RWPE2 (cell line): Measurements from ENCODE around the gene STK39.

Experiments used
- ATAC-seq: fragments of 200-7000 bp; cut with Tn5 transposase; 3 replicates; pipeline ENCODE4 v1.9.1; 2021; ENCODE audit warnings: low read depth
- DNase-seq: peaks from one replicate; pipeline ENCODE4 v3.0.0-alpha.2; 2020; ENCODE audit warnings: low spot score
- H3K27ac ChIP-seq: fragments of 450-650 bp; 2 replicates; pipeline ENCODE4 v1.5.1; 2017; ENCODE audit warnings: mild to moderate bottlenecking; ENCODE audit not compliant: poor library complexity, severe bottlenecking
- H3K27me3 ChIP-seq: fragments of 250-450 bp; sonication (Bioruptor Pico); 2 replicates; pipeline ENCODE4 v1.5.1; 2021; ENCODE audit warnings: mild to moderate bottlenecking, moderate library complexity; ENCODE audit not compliant: insufficient read depth, poor library complexity, severe bottlenecking
- H3K36me3 ChIP-seq: fragments of 250-450 bp; sonication (Bioruptor Pico); 2 replicates; pipeline ENCODE4 v1.5.1; 2020; ENCODE audit warnings: low read depth, mild to moderate bottlenecking, moderate library complexity
- H3K4me1 ChIP-seq: fragments of 250-450 bp; sonication (Bioruptor Pico); 2 replicates; pipeline ENCODE4 v1.5.1; 2021; ENCODE audit warnings: mild to moderate bottlenecking, moderate library complexity; ENCODE audit not compliant: insufficient read depth, poor library complexity, severe bottlenecking
- H3K4me3 ChIP-seq: fragments of 250-450 bp; sonication (Bioruptor Pico); 2 replicates; pipeline ENCODE4 v1.5.1; 2021; ENCODE audit warnings: mild to moderate bottlenecking, moderate library complexity; ENCODE audit not compliant: severe bottlenecking
- H3K9me3 ChIP-seq: fragments of 250-450 bp; sonication (Bioruptor Pico); 2 replicates; pipeline ENCODE4 v1.5.1; 2021; ENCODE audit warnings: mild to moderate bottlenecking, moderate library complexity; ENCODE audit not compliant: severe bottlenecking
- CTCF ChIP-seq: fragments of 450-650 bp; IDR thresholded peaks from one replicate; pipeline ENCODE4 v1.5.1; 2017; ENCODE audit warnings: mild to moderate bottlenecking, moderate library complexity; ENCODE audit not compliant: poor library complexity, severe bottlenecking

The STK39 gene

GRCh38 chr2:168203762-168204693, 43.4 kb downstream of the STK39 start:
- no peaks in the 10 kb centered on the region for H3K27me3 ChIP-seq
- H3K27ac ChIP-seq: no peak overlapping the region
- peaks cover 4% of the 10 kb centered on the region for H3K4me1 ChIP-seq
- DNase-seq (no peak), ATAC-seq (no peak)
- no peaks in the 10 kb centered on the region for H3K36me3 ChIP-seq
- no peak for TF ChIP-seq CTCF
- no peaks in the 10 kb centered on the region for H3K9me3 ChIP-seq
- no peak overlapping the region for H3K4me3 ChIP-seq

GRCh38 chr2:168201584-168202116, 45.7 kb downstream of the STK39 start:
- Histone ChIP-seq H3K27ac (no peak overlapping the region), H3K36me3 (no peaks in the 10 kb centered on the region), H3K27me3 (no peaks in the 10 kb centered on the region), H3K4me3 (no peak overlapping the region), H3K4me1 (peaks cover 14% of the 10 kb centered on the region), H3K9me3 (no peaks in the 10 kb centered on the region)
- no peak for TF ChIP-seq CTCF
- DNase-seq: no peak
- ATAC-seq: no peak

GRCh38 chr2:168200930-168201583, 46.3 kb downstream of the STK39 start:
- DNase-seq (no peak), ATAC-seq (no peak)
- TF ChIP-seq CTCF: no peak
- Histone ChIP-seq H3K4me1 (peaks cover 14% of the 10 kb centered on the region), H3K27ac (no peak overlapping the region), H3K9me3 (no peaks in the 10 kb centered on the region), H3K4me3 (no peak overlapping the region), H3K36me3 (no peaks in the 10 kb centered on the region), H3K27me3 (no peaks in the 10 kb centered on the region)

GRCh38 chr2:168198476-168199207, 48.8 kb downstream of the STK39 start:
- ATAC-seq (peak; percentile 91), DNase-seq (no peak)
- Histone ChIP-seq H3K4me3 (no peak overlapping the region), H3K4me1 (peaks cover 19% of the 10 kb centered on the region), H3K36me3 (no peaks in the 10 kb centered on the region), H3K27ac (peak overlapping the region; percentile 28), H3K27me3 (no peaks in the 10 kb centered on the region), H3K9me3 (no peaks in the 10 kb centered on the region)
- no peak for TF ChIP-seq CTCF
